B cell (primary cell): ENCODE data around the gene FUCA1. TPM values are rescaled to one million over a fixed set of nuclear protein-coding genes. Genes with fewer than 3 reads are reported as not detected.

ENCODE experiments used
- ATAC-seq: fragments of 200-7000 bp; cut with Tn5 transposase; one replicate; pipeline ENCODE4 v1.10.0; 2021; ENCODE audit warnings: low read depth, mild to moderate bottlenecking, moderate number of reproducible peaks, moderate library complexity
- CTCF ChIA-PET: fragments of 350-600 bp; sonication (Branson Sonifier 250); formaldehyde crosslinking; loops from one replicate; lab custom pipeline; 2021; ENCODE audit warnings: antibody characterized with exemption, inconsistent platforms; lab: Charles Lee
- POLR2A ChIA-PET: fragments of 350-600 bp; sonication (Branson Sonifier 250); formaldehyde crosslinking; loops from one replicate; lab custom pipeline; 2021; ENCODE audit warnings: antibody characterized with exemption; lab: Charles Lee
- DNase-seq: peaks from one replicate; pipeline ENCODE4 v3.0.0; 2013
- H2AFZ ChIP-seq: 2 replicates; pipeline ENCODE4 v1.6.1; 2012; ENCODE audit warnings: mild to moderate bottlenecking, low read depth, low read length; ENCODE audit not compliant: insufficient read depth, poor library complexity, severe bottlenecking
- H3K27ac ChIP-seq, 2 donors: 1 replicate in 1 of 2; 2 replicates in 1 of 2; pipeline ENCODE4 v1.5.1; 2012 to 2013; ENCODE audit warnings: low read length in 2 of 2, mild to moderate bottlenecking in 2 of 2, moderate library complexity in 1 of 2
- H3K27me3 ChIP-seq, 4 experiments: fragments of 200-600 bp in 1 of 4; sonication (generic) in 1 of 4; replicated peaks in 1 of 4; 1 replicate in 2 of 4; 2 replicates in 2 of 4; pipeline versions ENCODE4 v1.6.1 to v1.7.0; 2013 to 2016; ENCODE audit warnings: low read length in 3 of 4, mild to moderate bottlenecking in 2 of 4, mixed read lengths in 1 of 4, moderate library complexity in 1 of 4; ENCODE audit not compliant: insufficient read depth in 4 of 4, control insufficient read depth in 3 of 4; ENCODE audit errors: control extremely low read depth in 1 of 4
- H3K36me3 ChIP-seq, 2 experiments: replicated peaks in 1 of 2; 1 replicate in 1 of 2; 2 replicates in 1 of 2; pipeline versions ENCODE4 v1.6.1 to v1.7.1; 2013; ENCODE audit warnings: low read length in 1 of 2; ENCODE audit not compliant: insufficient read depth in 2 of 2, control insufficient read depth in 1 of 2; ENCODE audit errors: control extremely low read depth in 1 of 2, extremely low read depth in 1 of 2
- H3K4me1 ChIP-seq, 2 donors: fragments of 200-600 bp in 1 of 2; sonication (generic) in 1 of 2; 1 replicate in 1 of 2; 2 replicates in 1 of 2; pipeline versions ENCODE4 v1.5.1 to v1.6.1; 2013 to 2017; ENCODE audit warnings: low read length in 2 of 2; ENCODE audit not compliant: control insufficient read depth in 2 of 2, insufficient read depth in 2 of 2
- H3K4me2 ChIP-seq: replicated peaks from 2 replicates; pipeline ENCODE3; 2012; ENCODE audit warnings: mild to moderate bottlenecking, low read depth, low read length; ENCODE audit not compliant: poor library complexity, severe bottlenecking
- H3K4me3 ChIP-seq, 5 experiments: fragments of 200-600 bp in 1 of 5; sonication (generic) in 1 of 5; 1 replicate in 3 of 5; 2 replicates in 2 of 5; pipeline versions ENCODE4 v1.5.1 to v1.7.0; 2011 to 2016; ENCODE audit warnings: low read length in 4 of 5, mild to moderate bottlenecking in 4 of 5, low read depth in 2 of 5, control low read depth in 1 of 5, moderate library complexity in 1 of 5; ENCODE audit not compliant: insufficient read depth in 1 of 5; ENCODE audit errors: control extremely low read depth in 1 of 5, extremely low read depth in 1 of 5
- H3K79me2 ChIP-seq: fragments of 200-600 bp; sonication (generic); one replicate; pipeline ENCODE4 v1.6.0; 2016; ENCODE audit warnings: low read length; ENCODE audit not compliant: control insufficient read depth, insufficient read depth
- H3K9ac ChIP-seq: fragments of 200-600 bp; sonication (generic); 2 replicates; pipeline ENCODE4 v1.6.1; 2017; ENCODE audit warnings: mild to moderate bottlenecking, low read length, moderate library complexity
- H3K9me3 ChIP-seq, 3 donors: one replicate each; pipeline versions ENCODE4 v1.6.1 to v1.7.1; 2013; ENCODE audit warnings: low read length in 2 of 3; ENCODE audit not compliant: control insufficient read depth in 2 of 3, insufficient read depth in 1 of 3; ENCODE audit errors: control extremely low read depth in 1 of 3
- H4K20me1 ChIP-seq: 2 replicates; pipeline ENCODE4 v1.6.0; 2012; ENCODE audit warnings: mild to moderate bottlenecking, low read length; ENCODE audit not compliant: insufficient read depth, control insufficient read depth, poor library complexity, severe bottlenecking
- H3K27ac Mint-ChIP-seq: one replicate; pipeline ENCODE4 v1.8.0; 2021; ENCODE audit warnings: mixed read lengths
- H3K27me3 Mint-ChIP-seq: one replicate; pipeline ENCODE4 v1.8.0; 2021; ENCODE audit warnings: mixed read lengths
- H3K4me1 Mint-ChIP-seq: one replicate; pipeline ENCODE4 v1.8.0; 2021; ENCODE audit warnings: mixed read lengths
- H3K4me3 Mint-ChIP-seq: one replicate; pipeline ENCODE4 v1.8.0; 2021; ENCODE audit warnings: mixed read lengths
- H3K9me3 Mint-ChIP-seq: one replicate; pipeline ENCODE4 v1.8.0; 2022; ENCODE audit warnings: mixed read lengths; ENCODE audit not compliant: insufficient read depth
- CTCF ChIP-seq: fragments of 200-600 bp; IDR thresholded peaks from one replicate; pipeline ENCODE4 v1.8.0; 2022; ENCODE audit warnings: antibody characterized with exemption, mild to moderate bottlenecking
- EZH2 ChIP-seq: IDR thresholded peaks from 2 replicates; pipeline ENCODE4 v1.6.1; 2012; ENCODE audit warnings: borderline replicate concordance, low read depth, mild to moderate bottlenecking, moderate library complexity, low read length; ENCODE audit not compliant: insufficient read depth, poor library complexity, severe bottlenecking
- WGBS: methylation state at CpG from one replicate; pipeline ENCODE4 v1.1.5; 2013; ENCODE audit warnings: missing lambda C conversion rate; ENCODE audit not compliant: insufficient coverage; 5-methylcytosine and 5-hydroxymethylcytosine counted together
- intact Hi-C: fragments of 100-400 bp; cut with micrococcal nuclease; formaldehyde crosslinking; loops from one replicate; pipeline ENCODE4 v1.10.0; 2022
- polyA plus RNA-seq: library from polyadenylated mRNA; depleted of rRNA; stranded (reverse); fragments of >200 nt; gene quantifications from 2 replicates; pipeline ENCODE4 v1.2.3, GENCODE V29; 2012
- total RNA-seq, 2 donors: library from RNA; stranded (reverse); fragments of 120-200 nt in 1 of 2; gene quantifications; 1 replicate in 1 of 2; 2 replicates in 1 of 2; pipeline versions ENCODE4 v1.2.3 to v1.2.4, GENCODE V29; 2013 to 2022

FUCA1 gene
- total and polyA plus RNA-seq, 2 donors (not counting 1 experiment from before 2014, with no cell fraction given) = 8.0 to 19.3 TPM

- ATAC-seq = no peak
Measured at GRCh38 chr1:23914921-23915320, 46.8 kb upstream of the FUCA1 start.

More at GRCh38 chr1:23914921-23915320, 46.8 kb upstream of the FUCA1 start:
- H3K4me1 ChIP-seq = peaks cover 54 to 76% of the 10 kb centered on the region in 2 donors
- Mint-ChIP-seq H3K27ac (peak overlapping the region; percentile 90), H3K4me3 (peak overlapping the region; percentile 37), H3K9me3 (no peaks in the 10 kb centered on the region), H3K27me3 (no peaks in the 10 kb centered on the region), H3K4me1 (peaks cover 71% of the 10 kb centered on the region)
- peak; percentile 37 for DNase-seq
- peaks cover 0 to 3% (median 0%) of the 10 kb centered on the region in 3 donors for H3K9me3 ChIP-seq
- intact Hi-C loops = loop anchor here (5.0 kb wide), 3 partner anchors 88 to 358 kb away; partner anchors contain the start of genes HMGCL, ID3 and RPL11
- H4K20me1 ChIP-seq = no peaks in the 10 kb centered on the region
- ChIA-PET CTCF (interaction anchor here (0.8 to 4.7 kb wide), 8 partner anchors 11 to 144 kb away, joined by 3 to 199 read pairs (median 46); partner anchors contain the start of gene PITHD1), POLR2A (interaction anchor here (0.6 to 3.4 kb wide), 2 partner anchors 16 to 44 kb away, joined by 3 to 18 read pairs; no protein-coding TSS in a partner anchor)
- H3K4me2 ChIP-seq = no peak overlapping the region
- H3K9ac ChIP-seq = no peak overlapping the region
- no peak overlapping the region for H3K4me3 ChIP-seq
- no peaks in the 10 kb centered on the region for H3K27me3 ChIP-seq
- 94% methylated on average over 3 of the region's 4 CpGs for WGBS
- H3K79me2 ChIP-seq = peaks cover 46% of the 10 kb centered on the region
- H3K27ac ChIP-seq = peak overlapping the region in 1 of 2 donors; percentile 77
- H2AFZ ChIP-seq = no peak overlapping the region
- TF ChIP-seq EZH2 (no peak), CTCF (no peak)
- H3K36me3 ChIP-seq = peaks cover 0 to 9% of the 10 kb centered on the region in 2 experiments
